ENCODE data around the gene NELFA.

DNA sequence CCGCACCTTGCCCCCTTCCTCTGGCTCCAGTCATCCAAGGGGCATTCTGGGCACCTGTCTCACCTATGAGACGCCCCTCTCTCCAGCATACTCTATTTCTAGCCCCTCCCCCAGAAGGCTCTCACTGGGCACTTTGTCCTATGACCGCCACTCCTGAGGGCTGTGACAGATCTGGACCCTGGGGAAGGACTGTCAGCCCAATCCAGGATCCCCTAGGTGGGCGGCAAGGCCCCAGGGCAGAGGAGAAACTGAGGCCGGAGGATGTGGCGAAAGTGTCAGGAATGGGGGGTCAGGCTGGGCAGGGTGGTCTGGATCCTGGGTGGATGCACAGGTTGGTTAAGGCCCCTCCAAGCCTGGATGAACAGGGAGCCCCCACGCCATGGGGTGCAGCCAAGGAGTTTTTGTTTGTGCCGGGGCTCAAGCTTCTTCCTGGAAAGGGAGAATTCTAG, 34.2 kb upstream of the NELFA start:
- TF ChIP-seq CTCF (IDR thresholded peaks at IDR 0.05) (no peak), REST (IDR thresholded peaks at IDR 0.05; ENCODE audit: insufficient read depth in 1 of 2, low read depth in 2 of 2, low read length in 1 of 2) (no peak), POLR2AphosphoS5 (IDR thresholded peaks at IDR 0.05; ENCODE audit: low read depth, low read length) (no peak), SIN3A (IDR thresholded peaks at IDR 0.05; ENCODE audit: borderline replicate concordance, insufficient read depth, low read depth, low read length) (no peak), TCF7L2 (IDR thresholded peaks at IDR 0.05; ENCODE audit: low read depth, low read length) (no peak)
